Parathyroid adenoma (tissue), 2 donors: ENCODE data around the gene PANK1.

Experiments
- H2AFZ ChIP-seq: fragments of 300-600 bp; sonication (generic); one replicate; pipeline ENCODE4 v1.7.0; 2017; ENCODE audit warnings: antibody characterized with exemption, mild to moderate bottlenecking
- H3K27ac ChIP-seq: fragments of 300-600 bp; sonication (generic); one replicate; pipeline ENCODE4 v1.7.0; 2017
- H3K27me3 ChIP-seq: fragments of 300-600 bp; sonication (generic); one replicate; pipeline ENCODE4 v1.7.0; 2017; ENCODE audit warnings: low read length; ENCODE audit not compliant: control insufficient read depth, insufficient read depth
- H3K36me3 ChIP-seq: fragments of 300-600 bp; sonication (generic); one replicate; pipeline ENCODE4 v1.7.0; 2017; ENCODE audit warnings: low read length; ENCODE audit not compliant: control insufficient read depth, insufficient read depth
- H3K4me1 ChIP-seq: fragments of 300-600 bp; sonication (generic); one replicate; pipeline ENCODE4 v1.7.0; 2017; ENCODE audit warnings: control low read depth
- H3K4me2 ChIP-seq: fragments of 300-600 bp; sonication (generic); one replicate; pipeline ENCODE4 v1.7.0; 2017; ENCODE audit warnings: low read length
- H3K4me3 ChIP-seq: fragments of 300-600 bp; sonication (generic); one replicate; pipeline ENCODE4 v1.7.0; 2017; ENCODE audit warnings: low read depth, low read length
- H3K79me2 ChIP-seq: fragments of 300-600 bp; sonication (generic); one replicate; pipeline ENCODE4 v1.7.0; 2017; ENCODE audit warnings: control low read depth
- H3K9ac ChIP-seq: fragments of 300-600 bp; sonication (generic); one replicate; pipeline ENCODE4 v1.7.0; 2017; ENCODE audit warnings: mild to moderate bottlenecking
- H3K9me3 ChIP-seq: fragments of 300-600 bp; sonication (generic); one replicate; pipeline ENCODE4 v1.7.0; 2017; ENCODE audit warnings: low read length; ENCODE audit not compliant: control insufficient read depth
- TF ChIP-seq, protein P1 (sequence below): fragments of 300-600 bp; sonication (generic); IDR thresholded peaks from one replicate; pipeline ENCODE4 v1.7.0; 2017; ENCODE audit warnings: antibody characterized with exemption, mild to moderate bottlenecking
- donor health status: primary hyperparathyroidism.

Gene PANK1

DNA sequence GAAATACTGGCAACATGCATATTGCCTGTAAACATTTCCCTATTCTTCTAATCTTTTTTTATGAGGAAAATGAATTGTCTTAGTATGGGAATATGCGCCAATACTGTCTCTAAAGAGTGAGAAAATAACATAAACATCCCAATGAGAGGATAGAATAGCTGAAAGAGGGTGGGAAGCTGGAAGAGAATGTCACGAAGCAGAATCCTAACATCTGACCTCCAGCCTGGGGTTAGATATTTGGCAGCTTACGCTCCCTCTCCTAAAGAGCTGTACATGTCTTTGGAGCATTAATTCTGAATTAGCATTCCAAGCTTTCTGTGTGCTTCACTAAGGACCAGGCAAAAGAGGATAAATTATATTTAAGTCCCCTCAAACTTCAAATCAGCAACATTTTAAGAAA lies 78.0 kb downstream of the PANK1 start:
- no peak overlapping the region for H3K4me3 ChIP-seq
- no peaks in the 10 kb centered on the region for H3K4me1 ChIP-seq
- no peak overlapping the region for H2AFZ ChIP-seq
- no peaks in the 10 kb centered on the region for H3K36me3 ChIP-seq
- no peaks in the 10 kb centered on the region for H3K27me3 ChIP-seq
- TF ChIP-seq, protein P1, sequence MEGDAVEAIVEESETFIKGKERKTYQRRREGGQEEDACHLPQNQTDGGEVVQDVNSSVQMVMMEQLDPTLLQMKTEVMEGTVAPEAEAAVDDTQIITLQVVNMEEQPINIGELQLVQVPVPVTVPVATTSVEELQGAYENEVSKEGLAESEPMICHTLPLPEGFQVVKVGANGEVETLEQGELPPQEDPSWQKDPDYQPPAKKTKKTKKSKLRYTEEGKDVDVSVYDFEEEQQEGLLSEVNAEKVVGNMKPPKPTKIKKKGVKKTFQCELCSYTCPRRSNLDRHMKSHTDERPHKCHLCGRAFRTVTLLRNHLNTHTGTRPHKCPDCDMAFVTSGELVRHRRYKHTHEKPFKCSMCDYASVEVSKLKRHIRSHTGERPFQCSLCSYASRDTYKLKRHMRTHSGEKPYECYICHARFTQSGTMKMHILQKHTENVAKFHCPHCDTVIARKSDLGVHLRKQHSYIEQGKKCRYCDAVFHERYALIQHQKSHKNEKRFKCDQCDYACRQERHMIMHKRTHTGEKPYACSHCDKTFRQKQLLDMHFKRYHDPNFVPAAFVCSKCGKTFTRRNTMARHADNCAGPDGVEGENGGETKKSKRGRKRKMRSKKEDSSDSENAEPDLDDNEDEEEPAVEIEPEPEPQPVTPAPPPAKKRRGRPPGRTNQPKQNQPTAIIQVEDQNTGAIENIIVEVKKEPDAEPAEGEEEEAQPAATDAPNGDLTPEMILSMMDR, result no peak
- H3K79me2 ChIP-seq, result no peaks in the 10 kb centered on the region
- H3K4me2 ChIP-seq, result no peak overlapping the region
- no peak overlapping the region for H3K9ac ChIP-seq
- no peak overlapping the region for H3K27ac ChIP-seq
- no peaks in the 10 kb centered on the region for H3K9me3 ChIP-seq

DNA sequence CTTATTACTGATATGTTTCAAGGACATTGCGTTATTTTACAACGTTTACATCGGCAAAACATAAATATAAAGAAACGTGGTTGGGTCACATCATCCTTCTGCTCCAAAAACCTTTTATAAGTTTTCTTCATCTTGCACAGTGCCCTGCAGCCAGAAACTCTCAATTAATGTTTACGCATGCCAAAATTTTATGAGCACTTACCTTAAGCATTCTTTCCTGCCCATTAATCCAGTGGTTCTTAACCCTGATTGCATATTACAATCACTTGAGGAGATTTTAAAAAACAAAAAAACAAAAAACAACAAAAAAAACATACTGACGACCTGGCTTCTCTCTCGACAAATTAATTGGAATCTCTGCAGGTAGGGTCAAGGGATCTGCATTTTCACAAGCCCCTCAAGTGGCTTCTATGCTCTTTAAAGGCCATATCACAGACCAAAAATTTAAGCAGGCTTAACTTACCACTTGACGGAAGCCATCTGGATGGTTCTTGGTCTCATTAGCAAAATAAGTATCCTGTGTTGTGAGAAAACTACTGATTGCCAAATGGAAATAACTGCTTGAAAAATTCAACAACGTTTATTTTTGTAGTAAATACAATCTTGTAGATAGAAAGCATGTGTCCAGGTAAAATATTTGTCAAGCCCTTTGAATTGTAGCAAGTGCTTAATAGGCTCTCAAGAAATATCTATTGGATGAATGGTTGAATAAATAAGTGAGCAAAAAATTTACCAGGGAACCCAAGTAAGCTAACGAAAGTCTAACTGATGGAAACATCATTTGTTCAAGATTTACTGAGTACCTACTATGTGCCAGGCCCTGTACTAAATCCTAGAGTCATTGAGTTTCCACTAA lies 78.7 kb downstream of the PANK1 start:
- Histone ChIP-seq H3K9ac (no peak overlapping the region), H3K4me1 (no peaks in the 10 kb centered on the region), H3K79me2 (no peaks in the 10 kb centered on the region), H3K4me3 (no peak overlapping the region), H3K27ac (no peak overlapping the region), H3K4me2 (no peak overlapping the region), H3K27me3 (no peaks in the 10 kb centered on the region), H3K9me3 (no peaks in the 10 kb centered on the region), H3K36me3 (no peaks in the 10 kb centered on the region), H2AFZ (no peak overlapping the region)
- TF ChIP-seq, protein P1, result no peak

DNA sequence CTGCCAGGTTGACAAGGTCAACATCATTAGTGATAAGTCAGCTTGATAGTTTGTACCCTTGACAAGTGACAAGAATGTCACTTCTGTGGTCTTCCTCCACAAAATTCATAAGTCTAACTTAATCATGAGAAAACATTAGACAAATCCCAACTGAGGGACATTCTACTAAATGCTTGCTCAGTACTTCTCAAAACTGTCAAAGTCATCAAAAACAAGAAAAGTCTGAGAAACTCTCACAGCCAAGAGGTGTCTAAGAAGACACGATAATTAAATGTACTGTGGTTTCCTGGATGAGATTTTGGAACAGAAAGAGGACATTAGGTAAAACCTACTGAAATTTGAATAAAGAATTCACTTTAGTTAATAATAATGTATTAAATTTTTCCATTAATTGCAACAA lies 79.9 kb downstream of the PANK1 start:
- Histone ChIP-seq H3K4me1 (no peaks in the 10 kb centered on the region), H3K9me3 (no peaks in the 10 kb centered on the region), H3K4me3 (no peak overlapping the region), H2AFZ (no peak overlapping the region), H3K36me3 (no peaks in the 10 kb centered on the region), H3K27ac (no peak overlapping the region), H3K4me2 (no peak overlapping the region), H3K9ac (no peak overlapping the region), H3K79me2 (no peaks in the 10 kb centered on the region), H3K27me3 (no peaks in the 10 kb centered on the region)
- TF ChIP-seq, protein P1, result no peak

DNA sequence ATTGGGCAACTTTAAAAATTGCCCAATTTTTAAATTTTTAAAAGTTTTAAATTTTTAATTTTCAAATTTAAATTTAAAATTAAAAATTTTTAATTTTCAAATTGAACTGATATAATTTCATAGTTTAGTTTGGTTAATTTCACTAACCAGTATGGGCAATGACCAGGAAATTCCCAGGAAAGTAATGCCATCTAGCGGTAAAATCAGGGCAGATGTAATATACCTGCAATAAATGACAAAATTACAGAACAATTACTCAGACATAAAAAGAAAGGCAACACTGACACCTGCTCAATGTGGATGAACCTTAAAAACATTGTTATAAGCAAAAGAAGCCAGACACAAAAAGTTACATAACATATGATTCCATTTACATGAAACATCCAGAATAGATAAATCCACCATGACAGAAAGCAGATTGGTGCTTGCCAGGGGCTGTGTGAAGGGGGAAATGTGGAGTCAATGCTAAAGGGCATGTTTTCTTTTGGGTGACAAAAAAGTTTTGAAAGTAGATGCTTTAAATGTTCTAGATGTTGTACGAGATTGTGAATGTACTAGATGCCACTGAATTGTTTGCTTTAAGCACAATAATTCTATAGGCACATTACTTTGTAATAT lies 81.1 kb downstream of the PANK1 start:
- Histone ChIP-seq H3K4me1 (no peaks in the 10 kb centered on the region), H2AFZ (no peak overlapping the region), H3K27me3 (no peaks in the 10 kb centered on the region), H3K4me2 (no peak overlapping the region), H3K36me3 (no peaks in the 10 kb centered on the region), H3K9me3 (no peaks in the 10 kb centered on the region), H3K79me2 (no peaks in the 10 kb centered on the region), H3K27ac (no peak overlapping the region), H3K9ac (no peak overlapping the region), H3K4me3 (no peak overlapping the region)
- TF ChIP-seq, protein P1, result peak; percentile 67
